Osteoblast (primary cell): ENCODE measurements around the gene STX1A. TPM values are rescaled to one million over a fixed set of nuclear protein-coding genes. Genes with fewer than 3 reads are reported as not detected.

Source experiments
- DNase-seq: peaks from one replicate; pipeline ENCODE4 v3.0.0; 2011; ENCODE audit warnings: low spot score, mixed read lengths; ENCODE audit not compliant: insufficient read length; ENCODE audit errors: missing footprints
- H2AFZ ChIP-seq: 2 replicates; pipeline ENCODE4 v1.6.0; 2011; ENCODE audit warnings: mild to moderate bottlenecking, low read length
- H3K27ac ChIP-seq: 2 replicates; pipeline ENCODE4 v1.5.1; 2011; ENCODE audit warnings: mild to moderate bottlenecking, low read depth, low read length, moderate library complexity
- H3K27me3 ChIP-seq: 2 replicates; pipeline ENCODE4 v1.6.0; 2012; ENCODE audit warnings: mild to moderate bottlenecking, control low read depth, inconsistent platforms, low read length, moderate library complexity; ENCODE audit not compliant: insufficient read depth
- H3K36me3 ChIP-seq: 2 replicates; pipeline ENCODE4 v1.5.1; 2011; ENCODE audit warnings: mild to moderate bottlenecking, low read length, control low read depth, moderate library complexity; ENCODE audit not compliant: insufficient read depth
- H3K4me1 ChIP-seq: 2 replicates; pipeline ENCODE4 v1.5.1; 2011; ENCODE audit warnings: mild to moderate bottlenecking, low read length, control low read depth, moderate library complexity; ENCODE audit not compliant: insufficient read depth
- H3K4me2 ChIP-seq: 2 replicates; pipeline ENCODE4 v1.6.0; 2011; ENCODE audit warnings: mild to moderate bottlenecking, low read length; ENCODE audit not compliant: insufficient read depth
- H3K4me3 ChIP-seq: fragments of 200-600 bp; sonication (generic); 3 replicates; pipeline ENCODE4 v1.5.1; 2012; ENCODE audit warnings: mild to moderate bottlenecking, low read length, inconsistent platforms; ENCODE audit not compliant: insufficient read depth
- H3K79me2 ChIP-seq: 2 replicates; pipeline ENCODE4 v1.6.0; 2012; ENCODE audit warnings: mild to moderate bottlenecking, low read length, control low read depth, inconsistent platforms; ENCODE audit not compliant: insufficient read depth
- H3K9me3 ChIP-seq: 2 replicates; pipeline ENCODE4 v1.5.1; 2011; ENCODE audit warnings: low read depth, low read length, control low read depth
- H4K20me1 ChIP-seq: 2 replicates; pipeline ENCODE4 v1.6.0; 2012; ENCODE audit warnings: mild to moderate bottlenecking, low read length, control low read depth; ENCODE audit not compliant: insufficient read depth
- CTCF ChIP-seq: IDR thresholded peaks from 2 replicates; pipeline ENCODE4 v1.5.1; 2011; ENCODE audit warnings: mild to moderate bottlenecking, low read depth, low read length, moderate library complexity; ENCODE audit errors: extremely low read depth
- total RNA-seq: library from RNA; depleted of rRNA; stranded (reverse); fragments of >200 nt; gene quantifications from 2 replicates; pipeline ENCODE4 v1.2.3, GENCODE V29; 2012

Gene STX1A
- total RNA-seq, 1 donor = 17.4 TPM

GRCh38 chr7:73682745-73683055 lies 36.8 kb downstream of the STX1A start:
- no peak for TF ChIP-seq CTCF
- Histone ChIP-seq H3K79me2 (peaks cover 80% of the 10 kb centered on the region), H3K27me3 (no peaks in the 10 kb centered on the region), H3K27ac (peak overlapping the region; percentile 93), H3K4me3 (peak overlapping the region; percentile 96), H3K4me1 (peaks cover 26% of the 10 kb centered on the region), H3K4me2 (peak overlapping the region; percentile 81), H2AFZ (peak overlapping the region; percentile 95), H3K36me3 (peaks cover 23% of the 10 kb centered on the region), H3K9me3 (no peaks in the 10 kb centered on the region), H4K20me1 (peaks cover 25% of the 10 kb centered on the region)
- no peak for DNase-seq

- Histone ChIP-seq H4K20me1 (peaks cover 25% of the 10 kb centered on the region), H3K4me2 (peak overlapping the region; percentile 81), H3K9me3 (no peaks in the 10 kb centered on the region), H3K4me3 (peak overlapping the region; percentile 96), H2AFZ (no peak overlapping the region), H3K36me3 (peaks cover 12% of the 10 kb centered on the region), H3K4me1 (peaks cover 26% of the 10 kb centered on the region), H3K27me3 (no peaks in the 10 kb centered on the region), H3K79me2 (peaks cover 69% of the 10 kb centered on the region), H3K27ac (no peak overlapping the region)
- no peak for TF ChIP-seq CTCF
- peak; percentile 90 for DNase-seq
These were observed 38.4 kb downstream of the STX1A start for GRCh38 chr7:73681031-73681430.

- H2AFZ ChIP-seq = no peak overlapping the region
- H3K27ac ChIP-seq = no peak overlapping the region
- peaks cover 25% of the 10 kb centered on the region for H4K20me1 ChIP-seq
- peaks cover 26% of the 10 kb centered on the region for H3K4me1 ChIP-seq
- DNase-seq = no peak
- peaks cover 12% of the 10 kb centered on the region for H3K36me3 ChIP-seq
- no peaks in the 10 kb centered on the region for H3K9me3 ChIP-seq
- H3K79me2 ChIP-seq = peaks cover 66% of the 10 kb centered on the region
- H3K4me2 ChIP-seq = no peak overlapping the region
- no peaks in the 10 kb centered on the region for H3K27me3 ChIP-seq
- H3K4me3 ChIP-seq = peak overlapping the region; percentile 96
- TF ChIP-seq CTCF = no peak
These were observed 39.0 kb downstream of the STX1A start for GRCh38 chr7:73680501-73680900.

GRCh38 chr7:73679709-73680108 lies 39.8 kb downstream of the STX1A start:
- H2AFZ ChIP-seq = no peak overlapping the region
- no peak for TF ChIP-seq CTCF
- no peak overlapping the region for H3K4me3 ChIP-seq
- no peaks in the 10 kb centered on the region for H3K9me3 ChIP-seq
- no peaks in the 10 kb centered on the region for H3K27me3 ChIP-seq
- H4K20me1 ChIP-seq = peaks cover 25% of the 10 kb centered on the region
- peaks cover 59% of the 10 kb centered on the region for H3K79me2 ChIP-seq
- DNase-seq = peak; percentile 26
- peaks cover 26% of the 10 kb centered on the region for H3K4me1 ChIP-seq
- H3K27ac ChIP-seq = no peak overlapping the region
- H3K36me3 ChIP-seq = peaks cover 12% of the 10 kb centered on the region
- no peak overlapping the region for H3K4me2 ChIP-seq
